Stimulated activated CD4-positive, alpha-beta T cell treated with anti-CD3 and anti-CD28 coated beads, Interleukin-1b, Interleukin-23, amount 100 ng/mL, for 48 hours (primary cell): Measurements from ENCODE around the gene ADAMTS9.

ENCODE experiments used
- DNase-seq: peaks from one replicate; pipeline ENCODE4 v3.0.0-alpha.2; 2020

Gene ADAMTS9, protein sequence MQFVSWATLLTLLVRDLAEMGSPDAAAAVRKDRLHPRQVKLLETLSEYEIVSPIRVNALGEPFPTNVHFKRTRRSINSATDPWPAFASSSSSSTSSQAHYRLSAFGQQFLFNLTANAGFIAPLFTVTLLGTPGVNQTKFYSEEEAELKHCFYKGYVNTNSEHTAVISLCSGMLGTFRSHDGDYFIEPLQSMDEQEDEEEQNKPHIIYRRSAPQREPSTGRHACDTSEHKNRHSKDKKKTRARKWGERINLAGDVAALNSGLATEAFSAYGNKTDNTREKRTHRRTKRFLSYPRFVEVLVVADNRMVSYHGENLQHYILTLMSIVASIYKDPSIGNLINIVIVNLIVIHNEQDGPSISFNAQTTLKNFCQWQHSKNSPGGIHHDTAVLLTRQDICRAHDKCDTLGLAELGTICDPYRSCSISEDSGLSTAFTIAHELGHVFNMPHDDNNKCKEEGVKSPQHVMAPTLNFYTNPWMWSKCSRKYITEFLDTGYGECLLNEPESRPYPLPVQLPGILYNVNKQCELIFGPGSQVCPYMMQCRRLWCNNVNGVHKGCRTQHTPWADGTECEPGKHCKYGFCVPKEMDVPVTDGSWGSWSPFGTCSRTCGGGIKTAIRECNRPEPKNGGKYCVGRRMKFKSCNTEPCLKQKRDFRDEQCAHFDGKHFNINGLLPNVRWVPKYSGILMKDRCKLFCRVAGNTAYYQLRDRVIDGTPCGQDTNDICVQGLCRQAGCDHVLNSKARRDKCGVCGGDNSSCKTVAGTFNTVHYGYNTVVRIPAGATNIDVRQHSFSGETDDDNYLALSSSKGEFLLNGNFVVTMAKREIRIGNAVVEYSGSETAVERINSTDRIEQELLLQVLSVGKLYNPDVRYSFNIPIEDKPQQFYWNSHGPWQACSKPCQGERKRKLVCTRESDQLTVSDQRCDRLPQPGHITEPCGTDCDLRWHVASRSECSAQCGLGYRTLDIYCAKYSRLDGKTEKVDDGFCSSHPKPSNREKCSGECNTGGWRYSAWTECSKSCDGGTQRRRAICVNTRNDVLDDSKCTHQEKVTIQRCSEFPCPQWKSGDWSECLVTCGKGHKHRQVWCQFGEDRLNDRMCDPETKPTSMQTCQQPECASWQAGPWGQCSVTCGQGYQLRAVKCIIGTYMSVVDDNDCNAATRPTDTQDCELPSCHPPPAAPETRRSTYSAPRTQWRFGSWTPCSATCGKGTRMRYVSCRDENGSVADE (N-terminal part only)

DNA sequence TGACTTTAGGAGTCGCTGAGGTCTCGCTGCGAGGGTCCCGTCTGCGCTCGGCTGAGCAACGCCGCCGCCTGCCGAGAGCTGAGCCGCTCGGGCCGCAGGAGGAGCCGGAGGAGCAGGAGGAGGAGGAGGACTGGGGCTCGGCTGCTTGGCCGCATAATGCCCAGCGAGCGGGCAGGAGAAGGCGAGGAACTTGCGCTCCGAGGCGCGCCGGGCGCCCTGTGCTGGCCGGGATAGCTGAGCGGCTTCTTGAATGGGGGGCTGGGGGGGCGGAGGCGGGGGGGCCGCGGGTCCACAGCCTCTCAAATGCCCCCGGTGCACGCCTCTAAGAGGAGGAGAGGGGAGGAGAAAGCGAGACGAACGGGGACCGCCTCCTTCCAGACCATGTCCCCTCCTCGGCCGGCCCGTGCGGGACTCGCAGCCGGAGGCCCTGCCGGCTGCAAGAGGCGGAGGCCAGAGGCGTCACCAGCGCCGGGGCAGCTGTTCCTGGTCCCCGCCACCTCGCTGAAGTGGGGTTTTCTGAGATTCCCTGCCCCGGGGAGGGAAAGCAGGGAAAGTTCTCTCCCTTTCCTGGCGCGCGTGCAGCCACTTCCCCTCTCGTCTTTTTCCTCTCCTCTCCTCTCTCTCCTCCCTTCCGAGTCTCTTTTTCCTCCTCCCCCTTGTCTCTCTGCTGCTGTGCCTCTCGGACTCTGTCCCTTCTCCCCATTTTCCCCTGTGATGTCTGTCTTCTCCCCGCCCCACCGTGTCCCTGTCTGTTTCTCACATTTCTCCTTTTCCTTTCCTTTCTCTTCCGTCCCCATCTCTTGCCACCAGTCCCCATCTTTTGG, at the start of gene ADAMTS9:
Gene ADAMTS9 (minus strand): TSS at position 220 of the 824 bp plus-strand sequence. CDS start 343 bp downstream, outside the sequence.
- no peak for DNase-seq

DNA sequence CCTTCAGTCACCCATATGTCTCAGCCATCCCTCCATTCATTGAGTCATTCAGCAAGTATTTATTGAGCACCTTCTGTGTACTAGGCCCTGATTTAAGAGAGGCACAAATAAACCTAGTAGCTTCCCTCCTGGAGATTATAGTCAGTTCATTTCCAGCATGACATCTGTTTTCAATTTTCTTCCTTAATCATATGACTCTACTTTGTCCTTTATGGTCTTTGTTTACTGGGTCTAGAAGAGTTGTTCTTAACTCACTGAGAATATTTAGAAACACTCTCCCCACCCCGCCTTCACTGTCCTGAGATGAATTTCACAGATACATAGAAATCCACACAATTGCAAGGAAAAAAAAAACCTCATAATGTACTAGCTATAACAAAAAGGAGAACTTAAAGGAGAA, 44.8 kb upstream of the ADAMTS9 start:
- no peak for DNase-seq

DNA sequence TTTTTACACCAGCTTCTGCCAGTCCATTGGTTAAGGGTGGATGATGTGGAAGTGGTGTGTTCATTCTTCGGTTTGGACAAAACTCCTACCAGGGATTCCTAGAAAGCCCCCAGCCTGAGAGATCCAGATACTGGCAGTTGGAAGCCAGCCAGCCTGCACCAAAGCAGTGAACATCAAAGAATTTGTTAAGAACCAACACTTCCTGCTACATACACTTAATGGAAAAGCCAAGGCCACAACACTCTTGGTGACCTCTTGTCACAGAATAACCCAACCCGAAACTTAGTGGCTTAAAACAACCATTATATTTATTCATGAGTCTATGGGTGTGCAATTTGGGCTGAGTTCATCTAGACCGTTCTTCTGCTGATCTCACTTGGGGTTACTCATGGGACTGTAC, 42.9 kb upstream of the ADAMTS9 start:
- DNase-seq = no peak

DNA sequence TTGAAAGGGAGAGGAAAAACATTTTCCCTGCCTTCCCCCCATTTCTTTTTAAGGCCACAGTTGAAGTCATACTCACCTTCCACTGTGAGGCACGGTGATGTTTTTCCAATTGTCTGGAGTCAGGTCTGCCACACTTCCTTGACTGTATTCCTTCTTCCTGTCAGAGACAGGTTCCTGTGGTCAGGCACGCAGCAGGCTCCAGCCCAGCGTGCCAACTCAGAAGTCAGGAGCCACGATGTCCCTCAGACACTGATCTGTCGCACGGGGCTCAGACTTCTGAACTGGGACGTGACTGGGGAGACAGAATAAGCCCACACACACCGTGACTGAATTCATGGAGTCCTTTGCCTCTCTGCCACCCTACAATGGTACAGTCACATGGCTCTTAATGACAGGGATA, 41.2 kb upstream of the ADAMTS9 start:
- DNase-seq = no peak

DNA sequence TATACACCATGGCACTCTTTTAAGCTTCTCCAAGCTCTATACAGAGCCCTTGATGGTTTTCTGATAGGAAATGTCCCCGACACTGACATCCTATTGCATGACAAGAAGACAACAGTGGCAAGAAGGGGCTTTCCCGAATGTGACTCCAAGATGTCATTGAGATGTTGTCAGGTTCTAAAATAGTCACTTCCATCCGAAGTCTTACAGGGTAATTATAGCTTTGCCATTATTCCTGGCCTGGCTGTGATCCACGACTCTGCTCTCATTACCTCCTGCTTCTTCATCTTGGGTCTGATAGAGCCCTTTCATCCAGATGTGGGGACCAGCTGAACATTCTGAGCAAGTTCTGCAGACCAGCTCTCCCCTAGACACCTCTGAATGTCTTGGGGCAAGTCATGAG, 40.6 kb upstream of the ADAMTS9 start:
- DNase-seq = no peak

DNA sequence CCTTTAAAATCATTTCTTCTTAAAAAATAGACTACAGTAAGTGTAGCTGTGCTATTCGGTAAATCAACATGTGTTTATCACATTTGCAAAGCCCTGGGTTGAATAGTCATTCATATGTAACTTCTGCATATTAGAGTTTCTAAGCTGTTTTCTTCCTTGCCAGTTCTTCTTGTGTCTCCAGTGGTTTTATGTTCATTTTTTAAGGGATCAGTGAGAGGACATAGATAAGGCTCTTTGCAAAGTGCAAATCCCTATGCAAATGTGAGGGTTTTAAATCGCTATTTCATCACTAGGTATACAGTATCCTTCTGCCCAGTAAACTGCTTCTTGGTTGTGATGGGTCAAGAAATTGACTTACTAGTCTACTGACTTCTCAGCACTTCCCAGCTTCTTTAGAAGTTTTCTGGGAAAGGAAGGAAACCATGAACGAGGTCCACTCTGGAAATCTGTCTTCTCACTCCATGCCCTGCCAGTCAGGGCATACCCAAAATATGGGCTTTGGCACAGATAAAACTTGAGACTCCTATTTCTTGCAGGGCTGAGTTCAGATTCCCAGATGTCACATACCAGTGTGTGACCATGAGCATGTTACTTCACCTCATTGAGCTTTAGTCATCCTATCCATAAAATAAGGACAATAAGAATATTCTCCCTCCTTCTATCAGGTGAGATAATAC, 38.8 kb upstream of the ADAMTS9 start:
- DNase-seq = no peak

DNA sequence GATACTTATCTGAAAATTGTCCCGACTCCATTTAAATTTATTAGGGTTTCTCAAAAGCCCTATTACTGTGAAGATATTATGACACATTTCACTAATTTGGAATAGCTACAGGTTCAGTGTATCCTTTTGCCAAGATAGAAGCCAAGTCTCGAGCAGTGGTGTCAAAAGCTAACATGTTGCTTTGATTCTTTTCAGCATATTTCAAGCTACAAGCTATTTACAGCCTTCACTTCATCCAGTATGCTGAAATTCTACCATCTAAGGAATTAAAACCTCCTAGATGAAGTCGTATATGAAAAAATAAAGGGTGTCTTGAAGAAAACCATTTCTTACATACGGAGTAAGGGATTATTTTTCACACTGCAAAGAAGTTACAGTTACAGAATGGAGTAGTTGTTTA, 31.2 kb upstream of the ADAMTS9 start:
- no peak for DNase-seq

DNA sequence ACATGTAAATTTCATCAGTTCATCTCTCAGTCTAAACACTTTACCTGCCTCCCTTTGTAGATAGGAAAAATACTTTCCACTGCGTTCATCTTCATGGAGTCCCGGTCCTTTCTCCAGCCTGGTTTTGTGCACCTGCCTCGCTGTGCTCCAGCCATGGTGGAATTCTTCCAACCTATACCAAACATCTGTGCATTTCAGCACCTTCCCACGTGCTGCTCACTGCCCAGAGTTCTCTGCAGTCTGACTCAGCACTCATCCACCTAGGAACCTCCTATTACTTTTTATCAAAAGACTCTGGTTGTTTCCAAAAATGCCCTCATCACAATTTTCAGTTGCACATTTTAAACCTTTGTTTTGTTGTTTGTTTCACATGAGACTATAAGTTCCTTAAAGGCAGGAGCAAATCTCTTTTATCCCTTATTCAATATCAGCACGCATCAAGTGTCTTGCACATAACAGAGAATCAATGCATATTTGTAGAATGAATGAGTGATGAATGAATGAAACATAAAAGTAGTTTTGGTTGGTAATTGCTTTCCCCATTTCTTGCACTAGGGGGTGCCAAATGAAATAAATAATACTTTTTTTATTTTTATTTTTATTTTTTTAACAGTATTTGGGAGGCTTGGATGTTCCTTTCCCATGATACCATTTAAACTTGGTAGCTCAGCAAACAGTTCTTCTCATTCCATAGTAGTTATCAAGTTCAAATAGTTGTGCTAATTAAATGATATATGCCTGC, 30.2 kb upstream of the ADAMTS9 start:
- DNase-seq = no peak

DNA sequence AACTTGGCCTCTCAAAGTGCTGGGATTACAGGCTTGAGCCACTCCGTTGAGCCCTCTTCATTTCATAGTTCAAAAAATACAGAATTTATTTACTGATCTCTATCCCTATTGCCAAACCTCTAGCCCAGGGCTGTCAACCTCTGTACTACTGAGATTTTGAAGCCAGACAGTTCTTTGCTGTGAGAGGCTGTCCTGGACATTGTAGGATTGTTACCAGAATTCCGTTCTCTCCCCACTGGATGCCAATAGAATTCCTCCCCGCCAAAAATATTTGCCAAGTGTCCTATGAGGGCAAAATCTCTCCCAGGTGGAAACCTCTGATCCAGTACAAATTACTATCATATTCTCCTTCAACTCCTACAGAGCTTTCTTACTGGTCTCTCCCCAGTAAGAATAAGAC, 29.6 kb upstream of the ADAMTS9 start:
- DNase-seq = no peak

DNA sequence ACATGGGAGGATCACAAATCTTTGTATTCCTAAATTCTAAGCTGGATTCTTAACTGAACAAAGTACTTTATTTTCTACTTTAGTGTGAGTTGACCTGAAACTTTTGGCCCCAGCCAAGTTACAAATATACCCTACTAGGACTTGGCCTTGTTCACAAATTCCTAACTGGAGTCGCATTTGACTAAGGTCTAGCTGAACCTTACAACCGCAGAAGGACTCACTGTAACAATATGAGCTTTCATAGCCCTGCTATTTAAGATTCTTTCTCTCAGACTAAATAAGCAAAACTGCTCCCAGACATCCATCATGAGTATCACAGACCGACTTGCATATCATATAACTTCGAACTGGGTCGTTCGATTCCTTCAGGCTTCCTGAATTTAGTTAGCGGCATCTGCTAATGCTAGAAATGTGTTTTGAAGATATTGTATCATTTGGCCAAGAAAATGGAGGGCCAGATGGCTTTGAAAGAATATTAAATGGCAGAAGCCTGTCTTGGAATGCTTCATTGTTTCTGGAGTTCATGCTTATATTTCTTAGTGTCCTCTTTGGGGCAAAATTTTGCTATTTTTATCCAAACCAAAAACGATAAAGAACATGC, 28.4 kb upstream of the ADAMTS9 start:
- no peak for DNase-seq

DNA sequence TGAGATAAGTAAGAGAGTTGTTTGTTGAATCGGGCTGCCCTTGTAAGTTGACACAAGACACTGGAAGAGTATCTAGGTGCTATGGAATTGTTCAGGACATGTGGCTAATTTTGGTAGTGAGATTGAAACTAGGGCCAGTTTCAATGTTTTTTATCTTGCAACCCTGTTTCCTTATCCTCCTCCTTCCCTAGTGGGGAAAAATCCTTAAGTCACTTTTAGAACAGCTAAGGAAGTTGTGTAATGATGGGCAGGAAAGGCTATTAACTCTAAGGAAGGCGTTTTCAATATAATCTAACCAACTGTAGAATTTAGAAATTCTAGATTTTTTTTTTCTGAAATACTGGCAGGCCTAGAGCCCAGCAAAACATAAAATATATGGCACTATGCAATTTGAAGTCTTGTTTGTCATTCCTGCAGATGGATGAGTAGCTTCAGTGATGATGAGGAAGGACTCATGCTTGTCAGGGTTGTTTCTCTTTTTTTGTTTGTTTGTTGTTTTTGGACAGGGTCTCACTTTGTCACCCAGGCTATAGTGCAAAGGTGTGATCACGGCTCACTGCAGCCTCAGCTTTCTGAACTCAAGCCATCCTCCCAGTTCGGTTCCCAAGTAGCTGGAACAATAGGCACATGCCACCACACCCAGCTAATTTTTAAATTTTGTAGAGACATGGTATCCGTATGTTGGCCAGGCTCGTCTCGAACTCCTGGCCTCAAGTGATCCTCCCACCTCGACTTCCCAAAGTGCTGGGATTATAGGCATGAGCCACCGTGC, 27.6 kb upstream of the ADAMTS9 start:
- DNase-seq = no peak

DNA sequence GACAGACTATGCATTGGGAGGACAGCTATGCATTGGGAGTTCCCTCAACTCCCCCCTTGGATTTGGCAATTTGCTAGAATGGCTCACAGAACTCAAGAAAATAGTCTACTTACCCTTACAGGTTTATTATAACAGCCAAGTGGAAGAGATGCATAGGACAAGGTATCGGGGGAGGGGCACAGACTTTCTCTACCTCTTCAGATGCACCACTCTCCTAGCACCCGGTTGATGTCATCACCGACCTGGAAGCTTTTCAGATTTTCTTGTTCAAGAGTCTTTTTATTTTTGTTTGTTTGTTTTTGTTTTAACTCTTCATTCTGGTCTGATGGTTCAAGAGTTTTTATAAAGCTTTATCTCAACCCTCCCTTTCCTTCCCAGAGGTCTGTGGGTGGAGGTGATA, 20.7 kb upstream of the ADAMTS9 start:
- DNase-seq = no peak

DNA sequence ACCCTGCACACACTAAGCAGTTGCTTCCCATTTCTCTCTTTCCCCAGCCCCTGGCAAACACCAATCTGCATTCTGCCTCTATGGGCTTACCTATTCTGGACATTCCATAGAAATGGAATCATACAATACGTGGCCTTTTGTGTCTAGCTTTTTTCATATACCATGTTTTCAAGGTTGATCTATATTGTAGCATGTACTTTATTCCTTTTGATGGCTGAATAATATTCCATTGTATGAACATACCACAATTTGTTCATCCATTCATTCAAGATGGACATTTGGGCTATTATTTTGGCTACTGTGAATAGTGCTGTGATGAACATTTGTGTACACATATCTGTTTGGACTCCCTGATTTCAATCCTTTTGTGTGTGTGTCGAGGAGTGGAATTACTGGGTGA, 18.1 kb upstream of the ADAMTS9 start:
- DNase-seq = no peak

DNA sequence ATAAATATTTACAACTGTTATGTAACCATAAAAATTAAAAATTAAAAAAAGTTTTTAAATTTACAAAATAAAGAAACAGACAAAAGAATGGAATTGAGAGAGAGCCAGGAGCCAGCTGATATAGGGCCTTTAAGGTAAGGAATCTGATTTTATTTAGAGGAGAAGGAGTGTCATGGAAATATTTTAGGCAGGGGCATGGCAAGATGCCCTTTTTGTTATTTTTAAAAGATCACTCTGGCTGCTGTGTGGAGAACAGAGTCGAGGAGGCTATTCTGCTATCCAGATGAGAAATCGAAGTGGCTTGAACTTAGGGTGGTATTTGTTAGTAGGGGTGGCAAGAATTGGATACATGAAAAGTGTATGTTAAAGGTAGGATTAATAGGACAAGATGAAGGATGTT, 9.1 kb upstream of the ADAMTS9 start:
- DNase-seq = no peak

DNA sequence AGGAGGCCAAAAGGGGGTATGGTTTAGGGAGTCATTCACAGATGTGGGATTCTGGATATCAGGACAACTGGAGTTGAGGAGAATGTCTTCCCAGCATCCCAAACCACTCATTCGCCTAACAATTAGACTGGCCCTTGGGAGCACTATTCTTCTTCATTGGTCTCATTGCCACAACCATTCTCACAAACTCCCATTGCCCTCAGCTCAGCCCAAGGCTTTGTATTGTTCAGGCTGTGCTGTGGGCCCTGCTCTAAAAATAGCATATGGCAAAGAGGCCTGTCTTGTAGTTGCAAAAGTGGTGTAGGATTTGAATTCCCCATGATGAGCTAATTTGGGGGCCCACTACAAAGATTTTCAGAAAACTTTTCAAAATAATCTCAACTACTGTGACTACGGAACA, 6.3 kb upstream of the ADAMTS9 start:
- DNase-seq = no peak

DNA sequence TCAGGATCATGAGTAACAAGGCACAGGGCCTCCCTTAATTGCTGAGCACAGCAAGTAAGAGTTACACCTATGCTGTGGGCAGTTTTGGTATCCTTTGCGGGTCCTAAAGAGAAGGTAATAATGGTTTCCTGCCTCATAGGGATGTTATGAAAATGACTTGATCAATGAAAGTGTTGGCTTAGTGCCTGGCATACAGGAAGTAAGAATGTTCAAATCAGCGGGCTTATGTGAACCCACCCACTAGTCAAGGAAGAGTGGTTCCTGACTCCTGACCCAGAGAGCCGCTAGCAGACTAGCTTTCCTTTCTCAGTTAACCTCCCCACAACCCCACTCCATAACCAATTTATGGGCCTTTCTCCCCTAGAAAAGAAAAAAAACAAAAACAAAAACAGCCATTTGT, 5.2 kb upstream of the ADAMTS9 start:
- no peak for DNase-seq

DNA sequence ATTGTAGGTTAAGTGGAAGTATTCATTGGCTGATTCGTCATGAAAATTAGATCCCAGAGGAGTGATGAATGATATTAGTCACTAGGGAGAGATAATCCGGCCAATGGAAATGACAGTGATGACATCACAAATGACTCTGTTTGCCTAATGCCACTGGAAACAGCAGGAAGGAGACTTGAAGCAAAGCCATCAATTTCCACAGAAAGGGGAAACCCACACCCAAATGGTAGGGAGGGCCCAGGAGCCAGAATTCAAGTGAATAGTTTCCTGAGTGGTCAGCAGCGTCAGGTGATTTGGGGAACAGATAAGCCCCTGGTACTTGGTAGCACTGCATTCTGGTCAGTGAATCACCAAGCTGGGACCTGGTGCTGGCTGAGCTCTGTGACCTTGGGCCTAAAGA, 3.3 kb upstream of the ADAMTS9 start:
- DNase-seq = no peak

DNA sequence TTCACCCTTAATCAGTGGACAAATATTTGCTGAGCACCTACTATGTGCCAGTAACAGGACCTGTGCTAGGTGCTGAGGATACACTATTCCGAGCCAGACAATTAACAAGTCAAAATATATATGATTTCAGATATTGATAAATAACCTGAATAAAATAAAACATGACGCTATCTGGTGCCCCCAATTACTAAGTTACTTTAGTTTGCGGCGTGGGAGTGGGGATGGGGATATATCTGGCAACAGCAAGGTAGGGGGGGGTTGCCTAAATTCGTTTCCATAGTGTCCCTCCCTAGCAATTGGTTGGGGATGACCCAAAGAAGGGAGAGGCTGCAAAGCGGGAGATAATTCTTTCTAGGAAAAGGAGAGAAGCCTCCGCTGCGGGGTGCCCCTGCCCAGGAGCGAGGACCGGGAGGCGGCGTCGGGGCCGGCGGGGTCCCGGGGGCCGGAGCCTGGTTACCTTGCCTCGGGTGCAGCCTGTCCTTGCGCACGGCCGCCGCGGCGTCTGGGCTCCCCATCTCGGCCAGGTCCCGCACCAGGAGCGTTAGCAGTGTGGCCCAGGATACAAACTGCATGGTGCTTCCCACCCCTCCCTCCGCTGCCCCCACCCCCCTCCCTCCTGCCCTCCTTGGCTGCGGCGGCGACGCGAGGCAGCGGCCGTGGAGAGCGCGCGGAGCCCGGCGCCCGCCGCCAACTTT, 567 bp downstream of the ADAMTS9 start:
- no peak for DNase-seq

DNA sequence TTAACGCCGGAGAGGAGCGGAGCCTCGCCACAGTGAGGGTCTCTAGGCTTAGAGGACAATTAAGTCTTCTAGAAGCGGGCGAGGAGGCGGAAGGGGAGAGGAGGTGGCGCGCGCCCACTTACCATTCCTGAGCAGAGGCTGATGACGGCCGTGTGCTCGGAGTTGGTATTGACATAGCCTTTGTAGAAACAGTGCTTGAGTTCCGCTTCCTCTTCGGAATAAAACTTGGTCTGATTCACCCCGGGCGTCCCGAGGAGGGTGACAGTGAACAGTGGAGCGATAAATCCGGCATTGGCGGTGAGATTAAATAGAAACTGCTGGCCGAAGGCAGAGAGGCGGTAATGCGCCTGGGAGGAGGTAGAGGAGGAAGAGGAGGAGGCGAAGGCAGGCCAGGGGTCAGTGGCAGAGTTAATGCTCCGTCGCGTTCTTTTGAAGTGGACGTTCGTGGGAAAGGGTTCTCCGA, 1.3 kb downstream of the ADAMTS9 start:
- DNase-seq = no peak
